ENCODE measurements around the gene ZNF345. TPM values are rescaled to one million over a fixed set of nuclear protein-coding genes. Genes with fewer than 3 reads are reported as not detected.

ZNF345 gene
- total RNA-seq, 4 donors from 2014 or later: 2.6 to 7.4 (median 4.2) TPM

DNA sequence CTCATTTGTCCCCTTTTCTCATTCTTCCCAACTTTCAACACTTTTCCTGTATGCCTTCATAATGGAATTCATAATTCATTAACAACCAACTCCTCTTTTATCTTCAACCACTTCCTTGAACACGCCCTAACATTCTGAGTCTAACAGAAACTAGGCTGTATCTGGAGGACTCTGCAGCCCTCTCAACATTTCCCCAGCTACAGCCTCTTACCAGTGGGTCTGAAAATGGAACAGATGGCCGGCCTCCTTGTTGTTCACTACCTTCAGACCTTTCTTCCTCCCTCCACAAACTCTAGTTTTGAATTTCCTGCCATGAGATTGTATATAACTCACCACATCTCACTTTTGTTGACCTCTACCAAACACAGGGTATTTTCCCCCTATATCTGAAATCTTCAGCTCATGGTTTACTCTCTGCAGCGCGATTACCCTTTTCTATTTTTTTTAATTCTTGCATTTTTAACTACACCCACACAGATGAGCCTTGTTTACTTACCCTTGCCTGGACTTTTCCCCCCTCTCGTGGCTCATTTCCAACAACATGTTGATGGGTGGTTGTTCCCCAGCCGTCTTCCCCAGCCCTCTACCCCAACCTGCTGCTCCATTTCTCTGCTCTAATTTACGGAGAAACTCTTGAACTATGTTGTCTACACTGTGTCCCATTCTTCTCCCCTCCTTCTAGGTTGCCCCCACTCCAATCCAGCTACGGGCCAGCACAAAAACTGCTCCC, 13.3 kb upstream of the ZNF345 start:
- TF ChIP-seq, protein P1, sequence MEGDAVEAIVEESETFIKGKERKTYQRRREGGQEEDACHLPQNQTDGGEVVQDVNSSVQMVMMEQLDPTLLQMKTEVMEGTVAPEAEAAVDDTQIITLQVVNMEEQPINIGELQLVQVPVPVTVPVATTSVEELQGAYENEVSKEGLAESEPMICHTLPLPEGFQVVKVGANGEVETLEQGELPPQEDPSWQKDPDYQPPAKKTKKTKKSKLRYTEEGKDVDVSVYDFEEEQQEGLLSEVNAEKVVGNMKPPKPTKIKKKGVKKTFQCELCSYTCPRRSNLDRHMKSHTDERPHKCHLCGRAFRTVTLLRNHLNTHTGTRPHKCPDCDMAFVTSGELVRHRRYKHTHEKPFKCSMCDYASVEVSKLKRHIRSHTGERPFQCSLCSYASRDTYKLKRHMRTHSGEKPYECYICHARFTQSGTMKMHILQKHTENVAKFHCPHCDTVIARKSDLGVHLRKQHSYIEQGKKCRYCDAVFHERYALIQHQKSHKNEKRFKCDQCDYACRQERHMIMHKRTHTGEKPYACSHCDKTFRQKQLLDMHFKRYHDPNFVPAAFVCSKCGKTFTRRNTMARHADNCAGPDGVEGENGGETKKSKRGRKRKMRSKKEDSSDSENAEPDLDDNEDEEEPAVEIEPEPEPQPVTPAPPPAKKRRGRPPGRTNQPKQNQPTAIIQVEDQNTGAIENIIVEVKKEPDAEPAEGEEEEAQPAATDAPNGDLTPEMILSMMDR (IDR thresholded peaks at IDR 0.05): no peak
- ATAC-seq (ENCODE audit: low FRiP score) (no peak), DNase-seq (ENCODE audit: low spot score) (no peak)

GRCh38 chr19:36837906-36838783, 12.5 kb upstream of the ZNF345 start, which contains the start of gene ZNF790:
TSS of gene ZNF790 (minus strand) at chr19:36838387. CDS start at chr19:36825619, 12,768 bp downstream.
- ATAC-seq (ENCODE audit: low FRiP score) (peak; percentile 99), DNase-seq (ENCODE audit: low spot score) (peak; percentile 65)
- TF ChIP-seq, protein P1 (IDR thresholded peaks at IDR 0.05): no peak

DNA sequence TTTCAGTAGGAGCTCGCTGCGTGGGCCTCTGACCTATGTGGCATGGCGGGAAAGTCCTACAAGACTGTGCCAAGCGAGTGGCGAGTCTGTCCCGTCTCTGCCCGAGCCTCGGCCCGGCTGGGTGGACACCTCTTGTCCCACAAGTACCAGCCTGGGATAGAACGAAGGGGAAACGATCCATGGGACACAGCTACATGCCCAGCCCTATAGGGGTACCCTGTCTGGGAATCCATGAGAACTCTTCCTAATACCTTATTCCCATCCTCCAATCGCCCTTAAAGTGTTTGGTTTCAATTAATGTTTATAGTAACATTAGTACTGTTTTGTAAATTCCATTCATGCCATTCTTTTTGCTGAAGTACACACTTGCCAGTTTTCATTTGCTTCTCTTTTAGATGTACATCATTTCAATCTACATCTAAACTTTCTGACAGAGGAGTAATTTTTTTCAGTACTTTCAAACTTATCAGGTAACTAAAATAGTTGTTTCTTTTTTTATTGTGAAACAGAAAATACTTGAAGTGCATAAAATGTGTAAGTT, 11.8 kb upstream of the ZNF345 start:
- TF ChIP-seq, protein P1 (IDR thresholded peaks at IDR 0.05): no peak
- DNase-seq (ENCODE audit: low spot score): no peak
- ATAC-seq (ENCODE audit: low FRiP score): peak; percentile 30

DNA sequence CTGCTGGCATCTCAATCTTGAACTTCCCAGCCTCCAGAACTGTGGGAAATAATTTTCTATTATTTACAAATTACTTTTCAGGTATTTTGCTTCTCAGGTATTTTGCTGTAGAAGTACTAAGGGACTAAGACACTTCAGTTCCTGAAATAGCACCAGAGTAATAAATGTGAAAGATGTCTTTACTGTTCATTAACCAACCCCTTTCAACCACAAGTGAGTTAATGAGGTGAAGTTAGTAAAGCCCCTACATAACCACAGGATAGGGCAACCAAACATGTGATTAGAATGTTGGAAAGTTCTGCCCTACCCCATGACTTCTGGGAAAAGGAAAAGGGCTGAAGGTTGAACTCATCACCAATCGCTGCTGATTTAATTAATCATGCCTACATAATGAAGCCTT, 2.7 kb upstream of the ZNF345 start:
- DNase-seq (ENCODE audit: low spot score): no peak
- ATAC-seq (ENCODE audit: low FRiP score): no peak
- TF ChIP-seq, protein P1 (IDR thresholded peaks at IDR 0.05): no peak

DNA sequence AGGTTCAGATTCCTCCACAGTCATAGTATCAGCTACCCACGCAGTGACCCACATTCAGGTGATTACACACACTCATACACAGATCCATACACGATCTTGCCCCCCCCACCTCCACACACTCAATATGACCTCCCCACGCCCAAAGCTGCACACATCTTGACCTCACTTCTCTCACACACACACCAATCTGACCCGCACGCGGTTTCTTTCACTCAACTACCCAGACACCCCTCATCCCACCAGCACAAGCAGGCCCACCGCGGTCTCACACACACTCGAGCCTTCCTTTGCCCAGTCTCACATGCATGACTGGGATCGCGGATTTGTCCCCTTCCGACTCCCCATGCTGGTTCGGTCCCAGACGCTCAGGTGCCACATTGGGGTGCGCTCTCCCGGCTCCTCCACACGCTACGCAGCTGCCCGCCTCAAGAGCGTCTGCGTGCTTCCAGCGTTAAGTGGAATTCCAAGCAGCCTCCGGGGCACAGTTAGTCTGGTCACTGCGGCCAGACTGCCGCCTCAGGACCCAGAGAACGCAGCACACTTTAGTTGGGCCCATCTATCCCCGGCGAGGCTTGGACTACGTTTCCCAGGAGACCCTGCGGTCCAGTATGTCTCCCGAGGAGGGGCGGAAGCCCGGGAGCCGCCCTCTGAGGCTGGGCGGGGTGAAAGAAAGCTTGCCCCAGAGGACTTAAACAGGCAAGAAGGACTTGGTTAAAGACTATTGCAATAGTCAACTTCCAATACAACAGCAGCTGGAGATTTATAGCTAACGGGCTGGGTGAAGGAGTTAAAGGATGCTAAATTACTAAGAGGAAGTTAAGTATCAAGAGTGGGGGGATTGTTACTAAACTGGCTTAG, 746 bp upstream of the ZNF345 start:
- ATAC-seq (ENCODE audit: low FRiP score): peak; percentile 99
- peak; percentile 68 for DNase-seq (ENCODE audit: low spot score)
- TF ChIP-seq, protein P1 (IDR thresholded peaks at IDR 0.05): no peak

GRCh38 chr19:36851898-36852297, 1.2 kb downstream of the ZNF345 start:
- TF ChIP-seq, protein P1 (IDR thresholded peaks at IDR 0.05): no peak
- no peak for ATAC-seq (ENCODE audit: low FRiP score)
- no peak for DNase-seq (ENCODE audit: low spot score)
